Stimulated activated CD8-positive, alpha-beta memory T cell treated with anti-CD3 and anti-CD28 coated beads, Interleukin-7, amount 100 ng/mL, for 48 hours (primary cell): ENCODE results near the gene GNG8.

ENCODE experiments used
- DNase-seq, 2 donors: peaks; one replicate each; pipeline ENCODE4 v3.0.0-alpha.2; 2020; ENCODE audit warnings: low read depth in 1 of 2; ENCODE audit errors: extremely low read depth in 1 of 2

GNG8 gene

GRCh38 chr19:46620716-46621115 lies 15.3 kb downstream of the GNG8 start:
- DNase-seq, result no peak

- DNase-seq, result no peak
Observed at GRCh38 chr19:46620267-46620666, 15.7 kb downstream of the GNG8 start.

GRCh38 chr19:46618670-46619231 lies 17.3 kb downstream of the GNG8 start:
- no peak for DNase-seq

DNA sequence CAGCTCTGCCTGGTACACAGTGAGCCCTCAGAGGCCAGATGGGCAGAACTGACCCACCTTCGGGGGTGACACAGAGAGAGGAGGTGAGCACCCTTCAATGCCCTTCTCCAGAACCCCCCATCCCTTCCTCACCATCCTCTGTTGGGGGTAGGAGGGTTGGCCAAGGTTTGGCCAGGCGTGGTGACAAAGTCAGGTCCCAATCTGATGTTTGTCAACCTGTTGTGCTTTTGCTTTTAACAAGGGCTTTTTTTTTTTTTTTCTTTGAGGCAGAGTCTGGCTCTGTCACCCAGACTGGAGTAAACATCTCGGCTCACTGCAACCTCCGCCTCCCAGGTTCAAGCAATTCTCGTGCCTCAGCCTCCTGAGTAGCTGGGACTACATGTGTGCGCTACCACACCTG lies 18.4 kb downstream of the GNG8 start:
- DNase-seq, result no peak

- DNase-seq, result peak; percentile 49 to 68
Observed at GRCh38 chr19:46616631-46617322, 19.2 kb downstream of the GNG8 start.

DNA sequence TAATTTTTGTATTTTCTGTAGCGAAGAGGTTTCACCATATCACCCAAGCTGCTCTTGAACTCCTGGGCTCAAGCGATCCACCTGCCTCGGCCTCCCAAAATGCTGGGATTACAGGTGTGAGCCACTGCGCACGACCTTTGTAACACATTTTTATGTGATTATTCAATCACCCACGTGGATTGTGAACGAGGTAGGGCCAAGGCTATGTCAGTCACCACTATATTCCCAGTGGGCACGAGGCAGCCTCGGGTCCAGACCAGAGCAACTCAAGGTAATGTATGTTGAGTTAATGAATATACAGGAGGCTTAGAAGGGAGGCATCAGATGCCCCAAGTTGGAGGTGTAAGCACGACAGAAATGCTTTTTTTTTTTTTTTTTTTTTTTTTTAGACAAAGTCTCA lies 20.0 kb downstream of the GNG8 start:
- DNase-seq, result no peak

- peak in 1 of 2 donors; percentile 70 for DNase-seq
Observed at GRCh38 chr19:46614114-46614722, 21.8 kb downstream of the GNG8 start.

DNA sequence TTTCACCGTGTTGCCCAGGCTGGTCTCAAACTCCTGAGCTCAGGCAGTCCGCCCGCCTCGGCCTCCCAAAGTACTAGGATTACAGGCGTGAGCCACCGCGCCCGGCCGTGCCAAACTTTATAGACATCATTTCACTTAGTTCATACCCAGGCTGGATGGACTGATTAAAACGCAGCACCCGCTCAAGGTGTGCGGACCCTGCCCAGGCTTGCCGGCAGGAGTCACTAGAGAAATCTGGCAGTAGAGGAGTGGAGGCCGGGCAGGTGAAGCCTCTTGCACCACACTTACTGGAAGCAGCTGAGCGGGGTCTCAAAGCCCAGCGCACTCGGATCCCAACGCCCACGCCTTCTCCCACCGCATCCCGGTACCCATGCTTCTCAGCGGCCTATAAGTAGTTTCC lies 22.5 kb downstream of the GNG8 start:
- no peak for DNase-seq

GRCh38 chr19:46611776-46612175 lies 24.2 kb downstream of the GNG8 start:
- no peak for DNase-seq

- DNase-seq, result no peak
Observed at GRCh38 chr19:46610851-46611770, 24.9 kb downstream of the GNG8 start.

DNA sequence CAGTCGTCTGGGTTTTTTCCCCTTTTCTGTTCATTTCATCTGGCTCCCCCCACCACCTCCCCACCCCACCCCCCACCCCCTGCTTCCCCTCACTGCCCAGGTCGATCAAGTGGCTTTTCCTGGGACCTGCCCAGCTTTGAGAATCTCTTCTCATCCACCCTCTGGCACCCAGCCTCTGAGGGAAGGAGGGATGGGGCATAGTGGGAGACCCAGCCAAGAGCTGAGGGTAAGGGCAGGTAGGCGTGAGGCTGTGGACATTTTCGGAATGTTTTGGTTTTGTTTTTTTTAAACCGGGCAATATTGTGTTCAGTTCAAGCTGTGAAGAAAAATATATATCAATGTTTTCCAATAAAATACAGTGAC lies 25.6 kb downstream of the GNG8 start:
- DNase-seq, result no peak

GRCh38 chr19:46609511-46610412 lies 26.2 kb downstream of the GNG8 start:
- no peak for DNase-seq

- DNase-seq, result no peak
Observed at GRCh38 chr19:46608581-46609345, 27.2 kb downstream of the GNG8 start.

DNA sequence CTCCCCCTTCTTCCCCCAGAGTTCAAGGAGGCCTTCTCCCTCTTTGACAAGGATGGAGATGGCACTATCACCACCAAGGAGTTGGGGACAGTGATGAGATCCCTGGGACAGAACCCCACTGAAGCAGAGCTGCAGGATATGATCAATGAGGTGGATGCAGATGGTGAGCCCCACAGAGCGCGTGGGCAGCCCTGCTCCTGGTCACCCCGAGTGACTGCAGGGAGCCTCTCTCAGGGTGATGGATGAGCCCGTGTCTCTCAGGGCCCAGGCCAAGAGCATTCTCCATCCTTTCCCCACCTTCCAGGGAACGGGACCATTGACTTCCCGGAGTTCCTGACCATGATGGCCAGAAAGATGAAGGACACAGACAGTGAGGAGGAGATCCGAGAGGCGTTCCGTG lies 27.8 kb downstream of the GNG8 start:
- DNase-seq, result no peak

DNA sequence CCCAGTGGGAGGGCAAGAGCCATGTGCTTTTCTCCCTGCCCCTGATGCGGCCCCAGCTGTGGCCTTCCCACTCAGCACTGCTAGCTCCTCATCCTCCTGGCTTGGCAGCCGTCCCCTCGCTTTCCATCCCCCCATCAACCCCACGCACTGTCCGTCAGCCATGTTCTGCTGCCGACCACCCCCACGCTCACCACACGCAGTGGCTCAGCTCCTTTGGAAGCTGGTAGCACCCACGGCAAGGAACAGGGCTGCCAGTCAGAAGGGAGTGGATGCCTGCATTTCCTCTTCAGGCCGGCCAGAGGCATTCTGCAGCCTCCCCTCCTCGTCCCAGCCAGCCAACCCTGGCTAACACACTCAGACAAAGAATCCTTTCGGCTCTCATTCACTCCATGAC lies 28.6 kb downstream of the GNG8 start:
- no peak for DNase-seq

- no peak for DNase-seq
Observed at GRCh38 chr19:46606681-46607447, 29.1 kb downstream of the GNG8 start.

DNA sequence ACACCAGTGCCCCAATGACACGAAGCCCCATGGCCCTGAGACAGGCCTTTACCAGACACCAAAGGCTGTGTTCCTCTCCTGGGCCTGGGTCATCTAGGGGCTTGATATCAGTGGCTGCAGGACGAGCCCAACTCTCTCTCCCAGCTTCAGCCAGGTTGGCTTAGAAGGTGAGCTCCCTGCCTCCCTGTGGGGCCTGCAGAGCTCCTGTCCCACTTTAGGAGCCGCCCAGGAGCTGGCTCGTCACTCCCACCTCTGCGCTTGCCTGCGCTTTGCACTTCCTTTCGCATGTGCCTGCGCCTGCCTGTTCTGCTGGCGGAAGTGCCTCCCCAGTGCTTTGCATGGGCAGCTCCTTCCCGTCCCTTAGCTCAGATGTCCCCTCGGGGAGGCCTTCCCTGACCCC lies 30.0 kb downstream of the GNG8 start:
- DNase-seq, result no peak

GRCh38 chr19:46605356-46605821 lies 30.6 kb downstream of the GNG8 start:
- no peak for DNase-seq

GRCh38 chr19:46604781-46605355 lies 31.1 kb downstream of the GNG8 start:
- DNase-seq, result no peak
